HUES48 (cell line): ENCODE results near the gene APBA2.

Experiments
- H3K27ac ChIP-seq: one replicate; pipeline ENCODE4 v1.7.0; 2013; ENCODE audit warnings: low read depth, low read length, inconsistent platforms
- H3K27me3 ChIP-seq: 2 replicates; pipeline ENCODE4 v1.6.1; 2013; ENCODE audit warnings: mild to moderate bottlenecking, low read length; ENCODE audit not compliant: control insufficient read depth, insufficient read depth
- H3K36me3 ChIP-seq: 2 replicates; pipeline ENCODE4 v1.6.1; 2013; ENCODE audit warnings: low read length; ENCODE audit not compliant: control insufficient read depth, insufficient read depth
- H3K4me1 ChIP-seq: 2 replicates; pipeline ENCODE4 v1.6.1; 2013; ENCODE audit warnings: mild to moderate bottlenecking, low read length; ENCODE audit not compliant: control insufficient read depth, insufficient read depth
- H3K4me3 ChIP-seq: 2 replicates; pipeline ENCODE4 v1.5.1; 2013; ENCODE audit warnings: mild to moderate bottlenecking, low read depth, low read length
- H3K9ac ChIP-seq: 2 replicates; pipeline ENCODE4 v1.6.1; 2013; ENCODE audit warnings: mild to moderate bottlenecking, low read depth, low read length, moderate library complexity
- H3K9me3 ChIP-seq: 2 replicates; pipeline ENCODE4 v1.6.1; 2013; ENCODE audit warnings: low read length; ENCODE audit not compliant: control insufficient read depth, insufficient read depth

APBA2 gene

DNA sequence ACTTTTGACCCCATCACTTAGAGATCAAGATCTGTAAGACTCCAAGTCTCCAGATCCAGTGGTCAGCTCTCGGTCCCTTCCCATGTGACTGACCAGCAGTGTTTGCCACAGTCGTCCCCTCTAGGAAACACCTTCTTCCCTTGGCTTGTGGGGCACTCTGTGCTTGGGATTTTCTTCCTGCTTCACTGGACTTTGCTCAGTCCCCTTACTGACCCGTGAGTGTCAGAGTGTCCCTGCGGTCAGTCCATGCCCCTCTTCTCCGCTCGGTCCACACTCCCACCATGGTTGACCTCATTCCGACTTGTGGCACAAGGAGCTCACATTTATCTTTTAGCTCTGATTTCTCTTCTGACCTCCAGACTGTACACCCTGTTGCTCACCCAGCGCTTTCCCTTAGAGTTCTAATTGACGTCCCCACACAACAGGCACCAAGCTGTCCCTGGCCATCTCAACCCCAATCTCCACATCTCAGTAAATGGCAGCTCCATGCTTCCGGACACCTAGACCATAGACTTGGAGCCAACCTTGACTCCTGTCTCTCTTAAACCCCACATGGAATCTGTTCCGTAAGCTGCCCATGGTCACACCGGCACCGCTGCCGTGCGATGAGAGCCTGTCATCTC lies 67.9 kb downstream of the APBA2 start:
- Histone ChIP-seq H3K9ac (no peak overlapping the region), H3K36me3 (no peaks in the 10 kb centered on the region), H3K4me3 (no peak overlapping the region), H3K9me3 (no peaks in the 10 kb centered on the region), H3K27me3 (no peaks in the 10 kb centered on the region), H3K4me1 (peaks cover 8% of the 10 kb centered on the region), H3K27ac (no peak overlapping the region)

GRCh38 chr15:28954466-28955159 lies 68.8 kb downstream of the APBA2 start:
- peaks cover 8% of the 10 kb centered on the region for H3K4me1 ChIP-seq
- no peak overlapping the region for H3K27ac ChIP-seq
- H3K36me3 ChIP-seq: no peaks in the 10 kb centered on the region
- no peak overlapping the region for H3K9ac ChIP-seq
- no peaks in the 10 kb centered on the region for H3K9me3 ChIP-seq
- H3K4me3 ChIP-seq: no peak overlapping the region
- H3K27me3 ChIP-seq: no peaks in the 10 kb centered on the region

- H3K36me3 ChIP-seq: no peaks in the 10 kb centered on the region
- no peak overlapping the region for H3K27ac ChIP-seq
- H3K4me3 ChIP-seq: no peak overlapping the region
- H3K9ac ChIP-seq: no peak overlapping the region
- H3K9me3 ChIP-seq: no peaks in the 10 kb centered on the region
- H3K4me1 ChIP-seq: peaks cover 8% of the 10 kb centered on the region
- no peaks in the 10 kb centered on the region for H3K27me3 ChIP-seq
Measured at GRCh38 chr15:28955160-28955992, 69.6 kb downstream of the APBA2 start.

DNA sequence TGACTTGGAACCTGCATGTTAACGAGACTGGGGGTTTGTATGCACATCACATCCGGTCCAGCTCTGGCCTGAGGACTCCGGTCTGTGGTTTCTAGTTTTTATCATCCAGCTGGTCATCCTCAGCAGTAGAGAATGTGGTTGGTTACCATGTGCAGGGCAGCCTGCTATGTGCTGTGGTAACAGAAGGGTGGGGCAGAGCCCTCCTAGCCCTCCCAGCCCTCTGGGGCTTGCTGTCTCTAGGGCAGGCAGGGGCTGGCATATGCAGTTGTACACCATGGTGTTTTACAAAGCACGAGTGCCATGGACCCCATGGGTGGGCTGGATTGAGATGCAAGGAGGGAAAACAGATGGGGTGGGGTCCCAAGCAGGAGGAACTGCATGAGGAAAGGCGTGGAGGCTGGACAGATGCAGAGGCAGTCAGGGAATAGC lies 70.2 kb downstream of the APBA2 start:
- Histone ChIP-seq H3K9ac (no peak overlapping the region), H3K4me3 (no peak overlapping the region), H3K9me3 (no peaks in the 10 kb centered on the region), H3K27me3 (no peaks in the 10 kb centered on the region), H3K27ac (no peak overlapping the region), H3K36me3 (no peaks in the 10 kb centered on the region), H3K4me1 (peaks cover 8% of the 10 kb centered on the region)

- H3K27me3 ChIP-seq: no peaks in the 10 kb centered on the region
- no peak overlapping the region for H3K27ac ChIP-seq
- no peak overlapping the region for H3K9ac ChIP-seq
- no peaks in the 10 kb centered on the region for H3K9me3 ChIP-seq
- no peaks in the 10 kb centered on the region for H3K36me3 ChIP-seq
- H3K4me3 ChIP-seq: no peak overlapping the region
- H3K4me1 ChIP-seq: peaks cover 8% of the 10 kb centered on the region
Measured at GRCh38 chr15:28956491-28956890, 70.7 kb downstream of the APBA2 start.

DNA sequence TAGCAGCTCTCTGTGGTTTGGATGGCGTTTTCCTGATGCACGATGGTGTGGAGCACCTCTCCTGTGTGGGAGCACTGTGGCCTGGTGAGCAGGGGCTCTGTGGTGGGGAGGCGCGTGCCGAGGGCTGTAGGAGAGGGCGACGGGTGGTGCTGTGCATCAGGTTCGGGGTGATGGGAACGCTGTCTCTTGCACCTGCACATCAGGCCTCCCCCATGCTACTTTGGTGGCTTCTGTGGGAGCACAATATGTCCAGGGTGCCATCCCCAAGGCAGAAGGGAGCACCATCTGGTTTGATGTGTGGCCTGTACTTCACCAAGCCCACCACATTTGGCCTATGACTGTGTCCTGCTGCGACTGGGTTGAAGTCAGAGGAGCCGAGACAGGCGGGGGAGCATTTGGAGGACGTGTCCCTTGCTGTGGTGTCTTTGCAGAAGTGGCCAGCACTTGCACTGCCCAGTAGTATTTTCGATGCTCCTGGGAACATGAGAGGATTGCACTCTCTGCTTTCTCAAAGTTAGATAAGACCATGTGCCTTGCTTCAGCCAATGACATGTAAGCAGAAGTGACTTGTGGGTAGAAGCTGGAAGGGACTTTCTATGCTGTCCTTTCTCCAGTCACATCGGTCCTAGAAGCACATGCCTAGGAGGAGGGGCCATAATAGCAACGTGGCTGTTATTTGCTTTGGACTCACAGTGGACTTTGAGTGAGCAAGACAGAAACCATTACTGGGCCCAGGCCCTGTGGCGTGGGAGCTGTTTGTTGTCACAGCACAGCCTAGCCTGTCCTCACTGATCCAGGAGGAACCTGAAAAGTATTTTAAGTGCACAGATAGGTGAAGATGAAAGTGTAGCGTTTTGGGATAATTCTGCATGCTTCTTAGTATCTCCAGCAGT lies 72.1 kb downstream of the APBA2 start:
- no peaks in the 10 kb centered on the region for H3K27me3 ChIP-seq
- no peaks in the 10 kb centered on the region for H3K36me3 ChIP-seq
- H3K9ac ChIP-seq: no peak overlapping the region
- H3K9me3 ChIP-seq: no peaks in the 10 kb centered on the region
- H3K4me1 ChIP-seq: peaks cover 8% of the 10 kb centered on the region
- H3K4me3 ChIP-seq: no peak overlapping the region
- H3K27ac ChIP-seq: no peak overlapping the region

DNA sequence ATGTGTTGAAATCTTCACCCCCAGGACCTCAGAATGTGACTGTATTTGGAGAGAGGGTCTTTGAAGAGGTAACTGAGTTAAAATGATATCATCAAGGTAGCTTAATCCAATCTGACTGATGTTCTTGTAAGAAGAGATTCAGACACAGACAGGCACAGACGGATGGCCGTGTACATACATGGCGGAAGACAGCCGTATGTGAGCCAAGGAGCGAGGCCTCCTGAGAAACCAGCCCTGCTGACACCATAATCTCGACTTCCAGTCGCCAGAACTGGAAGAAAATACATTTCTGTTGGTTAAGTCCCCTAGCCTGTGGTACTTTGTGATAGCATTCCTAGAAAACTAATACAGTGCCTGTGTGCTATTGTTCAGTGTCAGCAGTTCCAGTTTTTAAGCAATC lies 73.6 kb downstream of the APBA2 start:
- H3K9ac ChIP-seq: no peak overlapping the region
- H3K36me3 ChIP-seq: no peaks in the 10 kb centered on the region
- H3K4me1 ChIP-seq: peaks cover 8% of the 10 kb centered on the region
- H3K4me3 ChIP-seq: no peak overlapping the region
- H3K27ac ChIP-seq: no peak overlapping the region
- H3K27me3 ChIP-seq: no peaks in the 10 kb centered on the region
- no peaks in the 10 kb centered on the region for H3K9me3 ChIP-seq

- Histone ChIP-seq H3K4me1 (0 out of 2 replicates have a peak, but pooled peaks cover 2% of the 10 kb centered on the region), H3K9ac (no peak overlapping the region), H3K4me3 (no peak overlapping the region), H3K36me3 (no peaks in the 10 kb centered on the region), H3K27ac (no peak overlapping the region), H3K27me3 (no peaks in the 10 kb centered on the region), H3K9me3 (no peaks in the 10 kb centered on the region)
Measured at GRCh38 chr15:28960979-28961378, 75.2 kb downstream of the APBA2 start.

DNA sequence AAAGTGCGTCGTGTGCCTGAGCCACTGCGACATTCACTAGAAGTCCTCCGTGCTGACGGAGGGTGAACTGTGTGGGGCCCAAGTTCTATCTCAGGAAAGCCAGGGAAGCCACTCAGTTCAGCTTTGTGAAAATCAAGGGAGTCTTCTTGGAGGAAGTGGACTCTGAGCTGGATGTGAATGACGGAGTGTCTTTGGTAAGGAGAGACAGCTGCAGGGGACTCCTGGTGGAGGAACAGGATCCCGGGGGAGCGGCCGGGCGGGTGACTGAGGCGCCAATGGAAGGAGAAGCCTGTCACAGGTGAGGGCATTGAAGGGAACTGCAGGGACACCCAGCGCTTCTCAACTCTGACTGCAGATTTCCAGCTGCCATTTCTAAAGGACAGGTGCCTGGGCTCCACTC lies 75.6 kb downstream of the APBA2 start:
- Histone ChIP-seq H3K27ac (no peak overlapping the region), H3K9ac (no peak overlapping the region)

DNA sequence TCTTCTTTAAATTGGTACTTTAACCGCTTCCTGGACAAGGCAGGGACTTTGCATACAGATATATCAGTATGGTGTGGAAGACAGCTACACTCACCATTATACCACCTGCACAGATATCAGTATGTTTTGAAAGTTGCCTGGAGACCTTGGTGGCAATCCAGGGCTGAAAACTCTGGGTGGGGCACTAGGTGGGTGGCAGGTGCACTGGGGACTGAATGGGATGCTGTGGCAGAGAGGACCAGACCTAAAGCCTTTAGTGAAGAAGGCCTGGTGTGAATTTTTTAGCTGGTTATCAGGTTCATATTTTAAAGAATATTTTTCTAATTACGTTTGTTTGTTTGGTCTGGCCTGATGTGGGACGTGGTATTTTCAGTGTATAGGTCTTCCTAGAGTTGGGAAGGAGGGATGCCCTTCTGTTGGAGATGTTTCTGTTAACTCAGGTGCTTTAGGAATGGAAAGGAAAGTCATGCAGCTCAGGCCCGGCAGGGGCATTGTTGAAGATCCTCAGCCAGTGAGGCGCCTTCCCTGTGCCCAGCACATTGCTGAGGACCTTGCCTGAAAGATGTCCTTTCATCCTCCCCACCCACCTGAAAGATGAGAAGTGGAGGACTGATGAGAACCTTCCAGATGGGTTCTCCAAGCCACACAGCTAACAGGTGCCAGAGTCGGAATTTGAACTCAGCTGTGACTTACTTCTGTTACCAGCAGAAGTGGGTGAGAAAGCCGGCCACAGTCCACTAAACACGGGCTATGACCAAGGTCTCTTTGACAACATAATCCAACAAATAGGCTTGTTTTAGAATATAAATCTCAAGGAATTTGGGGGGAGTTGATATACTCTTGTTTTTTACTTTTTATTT lies 77.3 kb downstream of the APBA2 start:
- no peak overlapping the region for H3K27ac ChIP-seq
- H3K9ac ChIP-seq: no peak overlapping the region
- H3K9me3 ChIP-seq: no peaks in the 10 kb centered on the region
- no peaks in the 10 kb centered on the region for H3K4me1 ChIP-seq
- H3K27me3 ChIP-seq: no peaks in the 10 kb centered on the region
- H3K4me3 ChIP-seq: no peak overlapping the region
- no peaks in the 10 kb centered on the region for H3K36me3 ChIP-seq

More for the DNA sequence above, 75.6 kb downstream of the APBA2 start:
- Histone ChIP-seq H3K4me3 (no peak overlapping the region), H3K27me3 (no peaks in the 10 kb centered on the region), H3K4me1 (no peaks in the 10 kb centered on the region), H3K36me3 (no peaks in the 10 kb centered on the region), H3K9me3 (no peaks in the 10 kb centered on the region)
